ENCODE data around the gene CHST2.

CHST2 gene

DNA sequence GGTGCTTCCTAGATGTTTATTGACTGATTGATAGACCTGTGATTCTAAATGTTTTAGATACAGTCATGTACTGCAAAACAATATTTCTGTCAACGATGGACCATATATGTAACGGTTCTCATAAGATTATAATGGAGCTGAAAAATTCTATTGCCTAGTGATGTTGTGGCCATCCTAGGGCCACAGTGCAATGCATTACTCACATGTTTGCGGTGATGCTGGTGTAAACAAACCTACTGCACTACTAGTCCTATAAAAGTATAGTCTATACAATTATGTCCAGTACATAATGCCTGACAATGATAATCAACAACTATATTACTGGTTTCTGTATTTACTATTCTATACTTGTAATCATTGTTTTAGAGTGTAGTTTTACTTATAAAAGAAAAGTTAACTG is 46.8 kb downstream of the CHST2 start:
- no peak for DNase-seq (ENCODE audit: low read depth, low spot score)
- in situ Hi-C loops (cut with HindIII; ENCODE audit: low sequenced_read_pairs), result no loop called here
- TF ChIP-seq, protein P1, sequence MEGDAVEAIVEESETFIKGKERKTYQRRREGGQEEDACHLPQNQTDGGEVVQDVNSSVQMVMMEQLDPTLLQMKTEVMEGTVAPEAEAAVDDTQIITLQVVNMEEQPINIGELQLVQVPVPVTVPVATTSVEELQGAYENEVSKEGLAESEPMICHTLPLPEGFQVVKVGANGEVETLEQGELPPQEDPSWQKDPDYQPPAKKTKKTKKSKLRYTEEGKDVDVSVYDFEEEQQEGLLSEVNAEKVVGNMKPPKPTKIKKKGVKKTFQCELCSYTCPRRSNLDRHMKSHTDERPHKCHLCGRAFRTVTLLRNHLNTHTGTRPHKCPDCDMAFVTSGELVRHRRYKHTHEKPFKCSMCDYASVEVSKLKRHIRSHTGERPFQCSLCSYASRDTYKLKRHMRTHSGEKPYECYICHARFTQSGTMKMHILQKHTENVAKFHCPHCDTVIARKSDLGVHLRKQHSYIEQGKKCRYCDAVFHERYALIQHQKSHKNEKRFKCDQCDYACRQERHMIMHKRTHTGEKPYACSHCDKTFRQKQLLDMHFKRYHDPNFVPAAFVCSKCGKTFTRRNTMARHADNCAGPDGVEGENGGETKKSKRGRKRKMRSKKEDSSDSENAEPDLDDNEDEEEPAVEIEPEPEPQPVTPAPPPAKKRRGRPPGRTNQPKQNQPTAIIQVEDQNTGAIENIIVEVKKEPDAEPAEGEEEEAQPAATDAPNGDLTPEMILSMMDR (IDR thresholded peaks at IDR 0.05; ENCODE audit: low read depth, low read length), result no peak
- no peak overlapping the region for H3K4me3 ChIP-seq (ENCODE audit: low read depth, low read length)

DNA sequence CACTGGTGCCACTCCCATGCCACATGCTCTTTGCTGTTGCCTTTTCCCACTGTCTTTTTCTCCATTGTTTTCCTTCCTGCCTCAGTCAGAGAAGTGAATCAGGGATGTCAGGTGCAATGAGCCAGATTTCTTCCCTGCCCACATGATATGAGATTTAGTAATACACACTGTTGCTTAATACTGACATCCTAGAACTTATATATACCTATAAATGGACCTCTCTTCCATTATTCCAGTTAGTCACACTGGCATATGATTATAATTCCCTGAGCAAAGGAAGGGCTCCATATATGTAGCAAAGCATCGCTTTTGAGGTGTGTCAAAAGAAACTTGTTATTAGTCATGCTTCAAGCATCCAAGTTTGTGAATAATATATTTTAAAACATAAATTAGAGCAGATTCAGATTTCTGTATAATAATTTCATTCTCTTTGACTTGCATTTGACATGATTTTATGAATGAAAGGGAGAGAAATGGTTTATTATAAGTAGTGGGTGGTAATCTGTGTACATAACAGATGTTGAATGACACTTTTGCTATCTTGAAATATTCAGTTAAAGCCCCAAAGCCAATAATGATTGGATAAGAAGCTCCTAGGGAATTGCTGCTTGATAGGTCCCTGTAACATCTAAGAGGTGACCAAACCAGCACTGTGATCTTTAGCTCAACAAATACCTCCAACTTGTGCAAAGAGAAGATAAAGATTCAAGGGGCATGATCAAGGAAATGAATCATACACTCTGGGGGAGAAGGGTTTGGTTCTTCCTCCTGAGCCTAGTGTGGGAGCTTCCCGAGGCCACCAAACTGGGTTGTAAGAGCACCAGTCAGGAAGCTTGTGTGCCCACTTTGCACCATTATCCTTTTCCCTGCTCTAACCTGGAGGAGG is 48.6 kb downstream of the CHST2 start:
- DNase-seq (ENCODE audit: low read depth, low spot score), result no peak

DNA sequence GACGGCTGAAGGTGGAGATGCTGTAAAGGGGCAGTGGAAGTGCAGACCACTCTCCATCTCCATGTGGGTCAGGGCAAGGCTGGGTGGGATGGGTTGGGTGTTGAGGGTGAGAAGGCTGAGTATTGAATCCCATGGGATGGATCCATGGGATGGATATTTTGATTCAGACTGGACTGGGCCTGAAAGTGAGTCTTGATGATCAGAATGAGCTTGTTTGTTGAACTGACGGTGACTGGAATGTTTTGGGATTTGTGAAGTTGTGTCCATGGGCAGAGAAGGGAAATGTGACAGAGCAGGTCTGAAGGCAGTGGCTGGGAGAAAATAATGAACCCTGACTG is 49.3 kb downstream of the CHST2 start:
- TF ChIP-seq, protein P1 (IDR thresholded peaks at IDR 0.05; ENCODE audit: low read depth, low read length), result no peak
- no peak overlapping the region for H3K4me3 ChIP-seq (ENCODE audit: low read depth, low read length)
- DNase-seq (ENCODE audit: low read depth, low spot score), result no peak
- in situ Hi-C loops (cut with HindIII; ENCODE audit: low sequenced_read_pairs), result no loop called here

More for the DNA sequence above, 48.6 kb downstream of the CHST2 start:
- no peak overlapping the region for H3K4me3 ChIP-seq (ENCODE audit: low read depth, low read length)
- in situ Hi-C loops (cut with HindIII; ENCODE audit: low sequenced_read_pairs), result no loop called here
- TF ChIP-seq, protein P1 (IDR thresholded peaks at IDR 0.05; ENCODE audit: low read depth, low read length), result no peak

DNA sequence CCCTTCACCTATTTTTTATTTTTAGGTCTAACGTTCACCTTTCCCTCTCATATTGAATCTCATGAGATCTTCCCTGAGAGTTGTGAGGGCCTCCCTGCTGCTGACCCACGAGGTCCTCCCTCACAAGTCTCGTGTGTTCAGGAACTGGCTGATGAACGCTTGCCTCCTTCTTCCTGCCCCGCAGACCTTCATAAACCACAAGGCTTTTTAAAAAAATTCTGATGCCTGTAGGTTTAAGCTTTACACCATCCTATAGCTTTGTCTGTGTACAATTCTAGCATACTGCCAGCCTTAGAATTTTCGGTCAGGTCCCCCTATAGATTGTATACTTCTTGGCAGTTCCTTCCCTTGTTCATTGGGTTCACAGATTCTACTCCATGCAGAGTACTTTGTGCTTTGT is 50.5 kb downstream of the CHST2 start:
- H3K4me3 ChIP-seq (ENCODE audit: low read depth, low read length), result no peak overlapping the region
- TF ChIP-seq, protein P1 (IDR thresholded peaks at IDR 0.05; ENCODE audit: low read depth, low read length), result no peak
- no peak for DNase-seq (ENCODE audit: low read depth, low spot score)
- in situ Hi-C loops (cut with HindIII; ENCODE audit: low sequenced_read_pairs), result no loop called here

DNA sequence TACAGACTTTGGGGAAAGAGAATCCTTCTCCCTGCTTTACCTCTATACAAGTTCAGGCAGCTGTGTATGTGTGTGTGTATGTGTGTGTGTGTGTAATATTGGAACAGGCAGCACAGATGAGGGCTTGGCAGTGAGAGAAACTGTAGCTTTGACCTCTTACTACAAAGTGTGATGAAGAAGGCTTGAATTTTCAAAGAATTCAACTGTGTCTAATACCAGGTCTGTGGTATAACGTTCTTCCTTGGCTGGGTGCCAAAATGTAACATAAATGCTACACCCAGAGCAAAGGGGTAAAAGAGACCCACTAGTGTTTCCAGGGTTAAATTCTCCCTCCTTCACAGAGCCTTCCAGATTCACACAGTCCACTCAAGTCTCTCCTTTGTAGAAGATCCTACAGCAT is 51.1 kb downstream of the CHST2 start:
- H3K4me3 ChIP-seq (ENCODE audit: low read depth, low read length), result no peak overlapping the region
- TF ChIP-seq, protein P1 (IDR thresholded peaks at IDR 0.05; ENCODE audit: low read depth, low read length), result no peak
- in situ Hi-C loops (cut with HindIII; ENCODE audit: low sequenced_read_pairs), result no loop called here
- peak; percentile 52 for DNase-seq (ENCODE audit: low read depth, low spot score)

DNA sequence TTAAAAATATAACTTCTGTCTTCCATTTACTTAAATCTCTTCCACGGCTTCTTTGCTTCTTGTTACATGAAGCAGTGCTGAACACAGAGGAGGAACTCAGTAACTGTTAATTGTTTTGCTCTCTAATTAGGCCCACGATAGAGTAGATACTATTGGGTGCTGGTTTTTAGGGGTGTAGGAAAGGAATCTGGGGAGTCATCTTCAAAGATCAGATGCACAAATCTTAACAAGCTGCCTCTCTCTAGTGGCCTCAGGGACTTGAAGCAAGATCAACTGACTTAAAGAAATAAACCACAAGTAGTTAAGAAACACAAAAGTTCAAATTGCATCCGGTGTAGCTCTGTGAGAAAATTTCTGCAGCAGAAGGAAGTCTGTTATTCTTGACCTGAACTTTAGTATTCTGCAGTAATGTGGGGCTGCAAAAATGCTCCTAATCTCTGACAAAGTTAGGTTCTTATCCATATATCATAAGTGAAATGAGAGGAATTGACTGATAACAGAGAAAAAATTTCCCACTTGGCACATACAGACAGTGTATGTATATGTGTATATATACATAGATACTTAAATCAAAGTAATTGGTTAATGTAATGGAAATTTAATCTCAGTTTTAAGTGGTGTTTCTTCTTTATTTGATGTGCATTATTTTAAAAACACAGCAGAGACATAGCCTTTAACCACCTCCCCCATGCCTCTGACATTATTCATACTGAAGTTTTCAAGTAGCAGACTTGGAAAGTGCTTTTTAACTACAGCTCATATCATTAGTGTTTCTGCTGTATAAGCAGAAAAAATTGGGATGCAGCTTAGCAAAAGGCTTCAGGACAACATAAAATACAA is 51.8 kb downstream of the CHST2 start:
- in situ Hi-C loops (cut with HindIII; ENCODE audit: low sequenced_read_pairs), result no loop called here
- TF ChIP-seq, protein P1 (IDR thresholded peaks at IDR 0.05; ENCODE audit: low read depth, low read length), result no peak
- no peak overlapping the region for H3K4me3 ChIP-seq (ENCODE audit: low read depth, low read length)
- DNase-seq (ENCODE audit: low read depth, low spot score), result peak; percentile 88

All from astrocyte of the spinal cord (primary cell).